C4-2B (cell line): Measurements from ENCODE around the gene RASD1.

Experiments
- CTCF ChIP-seq: fragments of 450-650 bp; conservative IDR thresholded peaks from 2 replicates; pipeline ENCODE4 v1.5.1; 2017; ENCODE audit warnings: mild to moderate bottlenecking
- ZFX ChIP-seq: fragments of 450-650 bp; IDR thresholded peaks from 2 replicates; pipeline ENCODE4 v1.6.1; 2017

GRCh38 chr17:17498606-17499301 is 2.6 kb upstream of the RASD1 start:
- TF ChIP-seq CTCF: no peak
- no peak for TF ChIP-seq ZFX
